HepG2 (cell line): ENCODE data around the gene OR3A3. TPM values are rescaled to one million over a fixed set of nuclear protein-coding genes. Genes with fewer than 3 reads are reported as not detected.

Experiments used
- ATAC-seq: fragments of 200-7000 bp; cut with Tn5 transposase; 3 replicates; pipeline ENCODE4 v1.9.1; 2020; ENCODE audit warnings: mild to moderate bottlenecking, moderate library complexity
- Bru-seq: library from RNA; stranded (reverse); fragments of 400-500 nt; gene quantifications from one replicate; lab custom pipeline; 2021; lab: Mats Ljungman, UMichigan
- BruChase-seq, 2 experiments: library from RNA; stranded (reverse); fragments of 400-500 nt; gene quantifications; one replicate each; lab custom pipeline; 2021; lab: Mats Ljungman, UMichigan
- BruUV-seq: library from RNA; stranded (reverse); fragments of 400-500 nt; replicated peaks from 2 replicates; lab custom pipeline; 2021; lab: Mats Ljungman, UMichigan
- CTCF ChIA-PET: fragments of 300-600 bp; formaldehyde crosslinking; extraction: SDS; loops from one replicate; lab custom pipeline; 2021; ENCODE audit warnings: low total read pairs, inconsistent platforms, low intra/inter-chr PET ratio; lab: Yijun Ruan, JAX
- POLR2A ChIA-PET: fragments of 350-600 bp; sonication (Branson Sonifier 250); formaldehyde crosslinking; loops from one replicate; lab custom pipeline; 2020; ENCODE audit warnings: antibody characterized with exemption, inconsistent platforms; lab: Yijun Ruan, JAX
- DNase-seq: peaks from one replicate; pipeline ENCODE4 v3.0.0-alpha.2; 2015; ENCODE audit warnings: low spot score
- FAIRE-seq: peaks from 3 replicates; lab custom pipeline; 2011; peaks lifted over from hg19 to GRCh38; lab: Jason Lieb, UNC
- H2AFZ ChIP-seq: one replicate; pipeline ENCODE4 v1.6.1; 2011; ENCODE audit warnings: low read length, inconsistent platforms
- H3K27ac ChIP-seq: fragments of 300-600 bp; 3 replicates; pipeline ENCODE4 v1.8.0; 2011; ENCODE audit warnings: mixed run types, mild to moderate bottlenecking, mixed read lengths, low read length, inconsistent platforms; ENCODE audit not compliant: insufficient read depth; ENCODE audit errors: extremely low read length
- H3K27me3 ChIP-seq, 2 experiments: fragments of 200-600 bp in 1 of 2; 2 replicates in 1 of 2; 3 replicates in 1 of 2; pipeline versions ENCODE4 v1.6.0 to v1.8.0; 2011; ENCODE audit warnings: low read length in 2 of 2, mild to moderate bottlenecking in 2 of 2, moderate library complexity in 2 of 2, inconsistent platforms in 1 of 2; ENCODE audit not compliant: insufficient read depth in 2 of 2, control insufficient read depth in 1 of 2
- H3K36me3 ChIP-seq, 2 experiments: fragments of 200-600 bp in 1 of 2; replicated peaks in 1 of 2; 2 replicates in 1 of 2; 3 replicates in 1 of 2; pipeline versions ENCODE4 v1.5.1 to v1.8.0; 2011; ENCODE audit warnings: low read length in 2 of 2, inconsistent platforms in 1 of 2; ENCODE audit not compliant: insufficient read depth in 2 of 2, control insufficient read depth in 1 of 2
- H3K4me1 ChIP-seq: 2 replicates; pipeline ENCODE4 v1.5.1; 2012; ENCODE audit warnings: low read length, inconsistent platforms; ENCODE audit not compliant: insufficient read depth
- H3K4me2 ChIP-seq: 2 replicates; pipeline ENCODE4 v1.6.0; 2011; ENCODE audit warnings: low read depth, low read length, inconsistent platforms
- H3K4me3 ChIP-seq, 3 experiments: fragments of 200-600 bp in 1 of 3; sonication (generic), shearing (Covaris generic) in 1 of 3; replicated peaks in 1 of 3; 2 replicates each; pipeline ENCODE4 v1.5.1; 2011 to 2016; ENCODE audit warnings: low read length in 3 of 3, inconsistent platforms in 2 of 3, low read depth in 2 of 3, mild to moderate bottlenecking in 2 of 3, control low read depth in 1 of 3, mixed read lengths in 1 of 3; ENCODE audit not compliant: insufficient read depth in 1 of 3
- H3K79me2 ChIP-seq: one replicate; pipeline ENCODE4 v1.6.1; 2011; ENCODE audit warnings: low read length, inconsistent platforms; ENCODE audit not compliant: insufficient read depth
- H3K9ac ChIP-seq: 2 replicates; pipeline ENCODE4 v1.6.0; 2011; ENCODE audit warnings: mild to moderate bottlenecking, low read depth, low read length, inconsistent platforms; ENCODE audit not compliant: insufficient read depth
- H3K9me3 ChIP-seq: 2 replicates; pipeline ENCODE4 v1.5.1; 2012; ENCODE audit warnings: mild to moderate bottlenecking, low read length
- H4K20me1 ChIP-seq: 2 replicates; pipeline ENCODE4 v1.6.0; 2011; ENCODE audit warnings: inconsistent platforms, mild to moderate bottlenecking, low read length, moderate library complexity; ENCODE audit not compliant: insufficient read depth
- CHD4 ChIP-seq: fragments of 200-600 bp; sonication (generic); IDR thresholded peaks from 2 replicates; pipeline ENCODE4 v1.7.0; 2017; ENCODE audit warnings: mild to moderate bottlenecking, low read length, borderline replicate concordance
- CREM ChIP-seq, 2 experiments: sonication (generic) in 1 of 2; formaldehyde crosslinking in 1 of 2; IDR thresholded peaks; 2 replicates each; pipeline versions ENCODE4 v1.4.0 to v1.6.1; 2016 to 2020; ENCODE audit warnings: antibody characterized with exemption in 1 of 2, mild to moderate bottlenecking in 1 of 2, missing genetic modification reagents in 1 of 2
- FUBP1 ChIP-seq: sonication (generic); formaldehyde crosslinking; IDR thresholded peaks from 2 replicates; pipeline ENCODE4 v1.5.1; 2020; ENCODE audit warnings: missing genetic modification reagents, mild to moderate bottlenecking, borderline replicate concordance
- KDM2A ChIP-seq: sonication (generic); formaldehyde crosslinking; IDR thresholded peaks from 2 replicates; pipeline ENCODE4 v1.4.0; 2020; ENCODE audit warnings: low read depth, missing genetic modification reagents, borderline replicate concordance
- KLF15 ChIP-seq: sonication (generic); formaldehyde crosslinking; IDR thresholded peaks from 2 replicates; pipeline ENCODE4 v1.8.1; 2023; ENCODE audit warnings: borderline replicate concordance, mild to moderate bottlenecking, inconsistent platforms, missing genetic modification reagents, mixed read lengths
- NAIF1 ChIP-seq: sonication (generic); formaldehyde crosslinking; IDR thresholded peaks from 2 replicates; pipeline ENCODE4 v1.5.0; 2020; ENCODE audit warnings: mild to moderate bottlenecking, missing genetic modification reagents, borderline replicate concordance
- PHF20 ChIP-seq: sonication (generic); formaldehyde crosslinking; IDR thresholded peaks from 2 replicates; pipeline ENCODE4 v1.5.0; 2020; ENCODE audit warnings: mild to moderate bottlenecking, missing genetic modification reagents
- PLSCR1 ChIP-seq: sonication (generic); formaldehyde crosslinking; IDR thresholded peaks from 2 replicates; pipeline ENCODE4 v1.5.0; 2020; ENCODE audit warnings: missing genetic modification reagents, mild to moderate bottlenecking, borderline replicate concordance
- SMARCE1 ChIP-seq: fragments of 450-650 bp; IDR thresholded peaks from 2 replicates; pipeline ENCODE4 v1.6.1; 2017; ENCODE audit warnings: borderline replicate concordance
- SP1 ChIP-seq, 2 experiments: fragments of 450-650 bp in 1 of 2; sonication (generic) in 1 of 2; formaldehyde crosslinking in 1 of 2; IDR thresholded peaks; 2 replicates each; pipeline versions ENCODE4 v1.4.0 to v1.6.1; 2016 to 2020; ENCODE audit warnings: missing genetic modification reagents in 1 of 2
- ZNF280B ChIP-seq: sonication (generic); formaldehyde crosslinking; IDR thresholded peaks from 2 replicates; pipeline ENCODE4 v1.5.0; 2020; ENCODE audit warnings: missing genetic modification reagents, mild to moderate bottlenecking, borderline replicate concordance
- ZNF335 ChIP-seq: sonication (generic); formaldehyde crosslinking; IDR thresholded peaks from 2 replicates; pipeline ENCODE4 v1.4.0; 2020; ENCODE audit warnings: missing genetic modification reagents
- ZNF430 ChIP-seq: sonication (generic); formaldehyde crosslinking; IDR thresholded peaks from 2 replicates; pipeline ENCODE4 v1.9.0; 2021; ENCODE audit warnings: mild to moderate bottlenecking, missing genetic modification reagents
- ZNF546 ChIP-seq: sonication (generic); formaldehyde crosslinking; conservative IDR thresholded peaks from 2 replicates; pipeline ENCODE4 v1.8.1; 2023; ENCODE audit warnings: mild to moderate bottlenecking, missing genetic modification reagents
- ZNF614 ChIP-seq: IDR thresholded peaks from 2 replicates; pipeline ENCODE4 v1.6.1; 2018; ENCODE audit warnings: missing biosample characterization, missing genetic modification reagents, inconsistent platforms, borderline replicate concordance
- ZNF816 ChIP-seq: sonication (generic); formaldehyde crosslinking; IDR thresholded peaks from 2 replicates; pipeline ENCODE4 v1.8.0; 2022; ENCODE audit warnings: missing genetic modification reagents, mild to moderate bottlenecking, borderline replicate concordance
- WGBS: methylation state at CpG from one replicate; pipeline ENCODE4 v1.1.6; 2017; ENCODE audit warnings: low lambda C conversion rate; 5-methylcytosine and 5-hydroxymethylcytosine counted together
- in situ Hi-C: cut with HindIII; loops from 2 replicates; pipeline ENCODE4 v1.10.0; 2017; ENCODE audit warnings: low pct_unique_long_range_greater_than_20kb; ENCODE audit not compliant: extremely low pct_ligation_motif_present
- intact Hi-C: fragments of 100-400 bp; cut with micrococcal nuclease; formaldehyde crosslinking; loops from one replicate; pipeline ENCODE4 v1.10.0; 2022; ENCODE audit not compliant: unreplicated experiment
- long read RNA-seq, 2 experiments: library from RNA in 1 of 2; library from polyadenylated mRNA in 1 of 2; stranded (forward) in 1 of 2; unstranded in 1 of 2; transcript quantifications; one replicate each; pipeline ENCODE4 v2.0.0, GENCODE V29; 2019 to 2022
- polyA minus RNA-seq, 3 experiments: library from RNA; depleted of rRNA, polyadenylated mRNA; stranded (reverse); fragments of >200 nt; gene quantifications; 2 replicates each; pipeline ENCODE4 v1.2.3, GENCODE V29; 2011; ENCODE audit warnings: low replicate concordance in 1 of 3
- polyA plus RNA-seq, 8 experiments: library from polyadenylated mRNA; depleted of rRNA in 3 of 8; stranded (reverse) in 7 of 8; unstranded in 1 of 8; fragments of >200 nt; fragmentation: Illumina TruSeq in 4 of 8; extraction: Trizol in 4 of 8; gene quantifications; 2 replicates each; pipeline versions ENCODE4 v1.2.1 to v1.2.3, GENCODE V29; 2011 to 2016; ENCODE audit warnings: low read depth in 4 of 8, missing spikeins in 1 of 8, mixed read lengths in 1 of 8; ENCODE audit not compliant: insufficient read depth in 1 of 8
- total RNA-seq, 5 experiments: library from RNA; depleted of rRNA; stranded (reverse); fragments of >200 nt; fragmentation: Illumina TruSeq; extraction: Trizol; gene quantifications; 2 replicates each; pipeline ENCODE4 v1.2.3, GENCODE V29; 2016; ENCODE audit warnings: low read depth in 1 of 5

Gene OR3A3
- total RNA-seq (2016; rRNA removed; fragmentation: Illumina TruSeq; extraction: Trizol), result not detected in 2 replicates
- total RNA-seq (2016; cell fraction: cytosol; rRNA removed; fragmentation: Illumina TruSeq; extraction: Trizol; ENCODE audit: low read depth), result not detected in 2 replicates
- not detected in 2 replicates for total RNA-seq (2016; cell fraction: insoluble cytoplasmic fraction; rRNA removed; fragmentation: Illumina TruSeq; extraction: Trizol)
- not detected in 2 replicates for total RNA-seq (2016; cell fraction: membrane; rRNA removed; fragmentation: Illumina TruSeq; extraction: Trizol)
- total RNA-seq (2016; cell fraction: nucleus; rRNA removed; fragmentation: Illumina TruSeq; extraction: Trizol), result not detected in 2 replicates
- polyA plus RNA-seq (2011; rRNA removed), result not detected in 2 replicates
- polyA plus RNA-seq (2011; cell fraction: cytosol; rRNA removed), result not detected in 2 replicates
- not detected in 2 replicates for polyA plus RNA-seq (2011; cell fraction: nucleus; rRNA removed)
- not detected in 2 replicates for polyA plus RNA-seq (2012)
- not detected in 2 replicates for polyA plus RNA-seq (2016; cell fraction: cytosol; fragmentation: Illumina TruSeq; extraction: Trizol; ENCODE audit: low read depth)
- polyA plus RNA-seq (2016; cell fraction: insoluble cytoplasmic fraction; fragmentation: Illumina TruSeq; extraction: Trizol; ENCODE audit: low read depth), result not detected in 2 replicates
- not detected in 2 replicates for polyA plus RNA-seq (2016; cell fraction: membrane; fragmentation: Illumina TruSeq; extraction: Trizol; ENCODE audit: low read depth)
- polyA plus RNA-seq (2016; cell fraction: nucleus; fragmentation: Illumina TruSeq; extraction: Trizol; ENCODE audit: insufficient read depth, low read depth), result not detected in 2 replicates
- polyA minus RNA-seq (2011; rRNA and poly(A)+ RNA removed; ENCODE audit: low replicate concordance), result not detected in 2 replicates
- polyA minus RNA-seq (2011; cell fraction: cytosol; rRNA and poly(A)+ RNA removed), result not detected in 2 replicates
- polyA minus RNA-seq (2011; cell fraction: nucleus; rRNA and poly(A)+ RNA removed), result not detected in 2 replicates
- not detected for Bru-seq, nascent RNA
- BruChase-seq, experiment 1, labeled RNA remaining after a 6-hour chase, result not detected
- BruChase-seq, experiment 2, labeled RNA remaining after a 2-hour chase, result not detected
- long read RNA-seq, experiment 1, result 0 reads
- long read RNA-seq, experiment 2, result 0 reads

- intact Hi-C loops (no loop called here), in situ Hi-C loops (no loop called here)
- H3K4me3 ChIP-seq, result no peak within 1 kb of the TSS
- ChIA-PET POLR2A (no interaction called here), CTCF (no interaction called here)
- H3K9me3 ChIP-seq, result peaks cover 7% of the 10 kb centered on the region; the same call in 1 of the 2 replicates
- no peak within 1 kb of the TSS for H3K9ac ChIP-seq
- peaks cover 2 to 3% of the 10 kb centered on the region in 2 experiments; a peak in 1 of 5 replicates for H3K27me3 ChIP-seq
- no peak within 1 kb of the TSS for H3K4me2 ChIP-seq
- no peaks in the 10 kb centered on the region for H3K36me3 ChIP-seq
- FAIRE-seq (no peak), DNase-seq (no peak), ATAC-seq (no peak)
- no TSS peak for BruUV-seq
- no peaks in the 10 kb centered on the region for H3K4me1 ChIP-seq
- no peak within 1 kb of the TSS for H2AFZ ChIP-seq
- H3K27ac ChIP-seq, result no peak within 1 kb of the TSS
- H4K20me1 ChIP-seq, result no peaks in the 10 kb centered on the region
- WGBS, result 23% methylated on average over 3 of the region's 3 CpGs
- H3K79me2 ChIP-seq, result no peaks in the 10 kb centered on the region
- TF ChIP-seq CREM (IDR thresholded peaks at IDR 0.05) (no peak), CREM (CRISPR knock-in tag; IDR thresholded peaks at IDR 0.05) (no peak), ZNF614 (CRISPR knock-in tag) (no peak), PLSCR1 (CRISPR knock-in tag) (no peak), KLF15 (CRISPR knock-in tag) (no peak), ZNF816 (CRISPR knock-in tag) (no peak), ZNF280B (CRISPR knock-in tag) (no peak), ZNF335 (CRISPR knock-in tag) (no peak), CHD4 (no peak), PHF20 (CRISPR knock-in tag) (no peak), SP1 (IDR thresholded peaks at IDR 0.05) (no peak), SP1 (CRISPR knock-in tag; IDR thresholded peaks at IDR 0.05) (no peak), SMARCE1 (no peak), FUBP1 (CRISPR knock-in tag) (no peak), KDM2A (CRISPR knock-in tag) (no peak), ZNF430 (CRISPR knock-in tag) (no peak), NAIF1 (no peak), ZNF546 (CRISPR knock-in tag) (no peak)
Observed at GRCh38 chr17:3411070-3411469, at the start of gene OR3A3. Gene OR3A3, plus strand, starts transcription at chr17:3411370.
